GM13977 (cell line): ENCODE measurements around the gene TMEM11.

Source experiments
- DNase-seq: peaks from one replicate; pipeline ENCODE4 v3.0.0; 2012; ENCODE audit warnings: low spot score
- CTCF ChIP-seq: IDR thresholded peaks from 2 replicates; pipeline ENCODE4 v1.5.1; 2012; ENCODE audit warnings: mild to moderate bottlenecking, control low read depth; ENCODE audit not compliant: insufficient read depth; ENCODE audit errors: extremely low read depth, missing control alignments
- in situ Hi-C: fragments of 300-500 bp; cut with MboI; formaldehyde crosslinking; loops from one replicate; pipeline ENCODE4 v1.12.0; 2022; ENCODE audit warnings: low sequenced_read_pairs, low pct_unique_long_range_greater_than_20kb, mixed read lengths, inconsistent platforms; ENCODE audit not compliant: unreplicated experiment

The TMEM11 gene

GRCh38 chr17:21185061-21185460, 28.9 kb downstream of the TMEM11 start:
- in situ Hi-C loops = no loop called here
- no peak for TF ChIP-seq CTCF
- no peak for DNase-seq

- no peak for DNase-seq
- in situ Hi-C loops = no loop called here
- no peak for TF ChIP-seq CTCF
Observed at GRCh38 chr17:21184570-21184969, 29.4 kb downstream of the TMEM11 start.

GRCh38 chr17:21183468-21183867, 30.5 kb downstream of the TMEM11 start:
- no peak for TF ChIP-seq CTCF
- in situ Hi-C loops = no loop called here
- no peak for DNase-seq

- in situ Hi-C loops = no loop called here
- no peak for TF ChIP-seq CTCF
- no peak for DNase-seq
Observed at GRCh38 chr17:21177854-21178600, 35.9 kb downstream of the TMEM11 start.

- no peak for DNase-seq
- TF ChIP-seq CTCF = no peak
- in situ Hi-C loops = no loop called here
Observed at GRCh38 chr17:21177401-21177800, 36.6 kb downstream of the TMEM11 start.

- no peak for DNase-seq
- in situ Hi-C loops = no loop called here
- TF ChIP-seq CTCF = no peak
Observed at GRCh38 chr17:21176773-21177395, 37.1 kb downstream of the TMEM11 start.
